Measurements from ENCODE around the gene SNRNP200.

SNRNP200 gene

GRCh38 chr2:96248624-96249023 is 56.7 kb downstream of the SNRNP200 start:
- FAIRE-seq, result no peak

DNA sequence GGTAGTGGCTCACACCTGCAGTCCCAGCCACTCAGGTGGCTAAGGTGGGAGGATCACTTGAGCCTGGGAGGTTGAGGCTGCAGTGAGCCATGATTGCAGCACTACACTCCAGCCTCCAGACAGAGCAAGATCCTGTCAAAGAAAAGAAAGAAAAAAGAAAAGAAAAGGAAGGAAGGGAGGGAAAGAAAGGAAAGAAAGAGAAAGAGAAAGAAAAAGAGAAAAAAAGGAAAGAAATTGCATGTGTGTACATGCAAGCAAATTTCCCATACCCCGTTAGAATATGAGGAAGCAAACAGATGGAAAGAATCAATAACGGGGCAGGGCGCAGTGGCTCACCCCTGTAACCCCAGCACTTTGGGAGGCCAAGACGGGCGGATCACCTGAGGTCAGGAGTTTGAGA is 57.5 kb downstream of the SNRNP200 start:
- FAIRE-seq, result no peak

GRCh38 chr2:96247009-96247408 is 58.3 kb downstream of the SNRNP200 start:
- no peak for FAIRE-seq

DNA sequence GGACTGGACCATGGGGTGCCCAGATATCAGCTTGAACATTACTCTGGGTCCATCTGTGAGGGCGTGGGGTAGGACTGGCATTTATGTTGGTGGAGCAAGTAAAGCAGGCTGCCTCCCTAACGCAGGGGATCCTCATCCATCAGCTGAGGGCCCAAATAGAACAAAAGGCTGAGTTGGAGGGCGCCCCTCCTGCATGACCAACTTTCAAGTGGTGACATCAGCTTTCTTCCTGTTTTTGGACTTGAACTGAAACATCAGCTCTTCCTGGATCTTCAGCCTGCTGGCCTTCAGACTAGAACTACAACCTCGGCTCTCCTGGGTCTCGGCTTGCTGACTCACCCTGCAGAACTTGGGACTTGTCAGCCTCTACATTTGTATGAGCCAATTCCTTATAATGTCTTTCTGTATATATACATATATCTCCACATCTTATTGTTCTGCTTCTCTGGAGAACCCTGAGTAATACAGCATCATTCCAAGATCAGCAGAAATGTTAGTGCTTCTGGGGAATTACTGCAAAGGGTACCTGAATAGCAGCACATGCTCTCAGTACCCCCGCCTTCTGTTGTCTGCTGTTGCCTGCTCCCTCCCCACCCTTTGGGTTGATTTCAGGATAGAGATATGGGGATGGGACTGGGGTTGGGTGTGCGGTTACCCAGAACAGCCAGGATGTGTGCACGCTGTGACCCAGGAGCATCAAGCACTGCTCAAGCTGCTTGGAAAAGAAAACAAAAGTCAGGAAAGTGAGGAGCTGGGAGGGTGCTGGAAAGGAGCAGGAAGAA is 59.5 kb downstream of the SNRNP200 start:
- FAIRE-seq, result no peak

DNA sequence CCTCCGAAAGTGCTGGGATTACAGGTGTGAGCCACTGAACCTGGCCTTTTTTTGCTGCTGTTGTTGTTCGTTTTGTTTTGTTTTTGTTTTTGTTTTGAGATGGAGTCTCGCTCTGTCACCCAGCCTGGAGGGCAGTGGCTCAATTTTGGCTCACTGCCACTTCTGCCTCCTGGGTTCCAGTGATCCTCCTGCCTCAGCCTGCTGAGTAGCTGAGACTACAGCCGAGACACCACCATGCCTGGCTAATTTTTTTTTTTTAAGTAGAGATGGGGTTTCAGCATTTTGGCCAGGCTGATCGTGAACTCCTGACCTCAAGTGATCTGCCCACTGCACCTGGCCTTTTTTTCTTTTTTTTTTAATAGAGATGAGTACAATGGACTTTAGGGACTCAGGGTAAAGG is 61.5 kb downstream of the SNRNP200 start:
- FAIRE-seq, result no peak

- FAIRE-seq, result no peak
Measured at GRCh38 chr2:96241900-96242611, 63.3 kb downstream of the SNRNP200 start.

- FAIRE-seq, result no peak
Measured at GRCh38 chr2:96241227-96241626, 64.1 kb downstream of the SNRNP200 start.

GRCh38 chr2:96240341-96241038 is 64.9 kb downstream of the SNRNP200 start:
- no peak for FAIRE-seq

- FAIRE-seq, result no peak
Measured at GRCh38 chr2:96239745-96240264, 65.5 kb downstream of the SNRNP200 start.

GRCh38 chr2:96239091-96239490 is 66.3 kb downstream of the SNRNP200 start:
- no peak for FAIRE-seq

GRCh38 chr2:96238266-96238665 is 67.1 kb downstream of the SNRNP200 start:
- no peak for FAIRE-seq

DNA sequence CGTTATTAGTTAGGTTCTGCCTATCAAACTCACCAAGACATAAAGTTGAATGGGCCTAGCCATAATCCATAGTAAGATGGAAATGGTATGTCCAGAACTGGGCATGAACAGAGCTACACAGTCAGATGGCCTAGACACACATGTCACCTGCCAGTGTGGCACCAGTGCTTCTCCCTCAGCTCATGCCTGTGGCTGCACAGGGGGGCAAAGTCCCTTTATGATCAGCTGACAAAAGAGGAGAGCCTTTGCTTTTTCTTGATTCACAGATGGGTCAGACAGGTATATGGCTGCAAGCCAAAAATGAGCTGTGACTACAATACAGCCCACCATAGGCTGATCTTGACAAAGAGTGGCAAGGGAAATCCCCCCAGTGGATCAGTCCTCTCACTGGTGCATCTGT is 68.5 kb downstream of the SNRNP200 start:
- no peak for FAIRE-seq

- no peak for FAIRE-seq
Measured at GRCh38 chr2:96233880-96234316, 71.4 kb downstream of the SNRNP200 start.

- FAIRE-seq, result no peak
Measured at GRCh38 chr2:96233436-96233835, 71.9 kb downstream of the SNRNP200 start.

DNA sequence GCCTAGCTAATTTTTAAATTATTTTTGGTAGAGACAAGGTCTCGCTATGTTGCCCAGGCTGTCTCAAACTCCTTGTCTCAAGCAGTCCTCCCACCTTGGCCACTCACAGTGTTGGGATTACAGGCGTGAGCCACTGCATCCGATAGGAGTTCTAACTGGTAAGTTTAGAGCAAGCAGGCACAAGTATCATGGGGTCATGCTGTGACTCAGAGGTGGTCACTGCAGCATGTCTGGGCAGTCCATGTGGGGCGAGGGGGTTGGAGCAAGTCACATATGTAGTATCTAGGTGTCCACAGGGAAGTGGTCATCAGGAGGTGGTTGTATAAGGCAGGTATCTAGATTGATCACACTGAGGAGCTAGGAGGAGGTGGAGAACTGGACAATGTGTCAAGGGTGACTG is 74.0 kb downstream of the SNRNP200 start:
- FAIRE-seq, result no peak

- no peak for FAIRE-seq
Measured at GRCh38 chr2:96225016-96225533, 80.3 kb downstream of the SNRNP200 start.
